Thyroid gland (tissue), 4 donors: Measurements from ENCODE around the gene GLT1D1. TPM values are rescaled to one million over a fixed set of nuclear protein-coding genes. Genes with fewer than 3 reads are reported as not detected.
A peak's percentile ranks its signal among the peaks of the same experiment; 100 is the strongest.

Experiments used
- DNase-seq, 2 donors: peaks; one replicate each; pipeline ENCODE4 v3.0.0-alpha.2; 2019
- H3K27ac ChIP-seq, 3 donors: fragments of 200-600 bp; sonication (generic); 1 replicate in 2 of 3; 2 replicates in 1 of 3; pipeline ENCODE4 v1.5.1; 2016 to 2019; ENCODE audit warnings: mild to moderate bottlenecking in 1 of 3, moderate library complexity in 1 of 3
- H3K27me3 ChIP-seq: fragments of 200-600 bp; sonication (generic); one replicate; pipeline ENCODE4 v1.5.1; 2019
- H3K36me3 ChIP-seq, 2 donors: fragments of 200-600 bp; sonication (generic); one replicate each; pipeline ENCODE4 v1.5.1; 2016 to 2019
- H3K4me1 ChIP-seq, 2 donors: fragments of 200-600 bp; sonication (generic); one replicate each; pipeline ENCODE4 v1.5.1; 2017 to 2019
- H3K4me3 ChIP-seq, 3 donors: fragments of 200-600 bp; sonication (generic); replicated peaks in 1 of 3; 1 replicate in 2 of 3; 2 replicates in 1 of 3; pipeline ENCODE4 v1.5.1; 2016; ENCODE audit warnings: mild to moderate bottlenecking in 1 of 3
- H3K9me3 ChIP-seq: fragments of 200-600 bp; sonication (generic); one replicate; pipeline ENCODE4 v1.5.1; 2017
- POLR2A ChIP-seq, 2 donors: fragments of 450-650 bp; IDR thresholded peaks; one replicate each; pipeline ENCODE4 v1.6.1; 2017; ENCODE audit warnings: antibody characterized with exemption in 2 of 2, mild to moderate bottlenecking in 2 of 2, moderate library complexity in 1 of 2
- WGBS, 2 donors: methylation state at CpG; one replicate each; pipeline ENCODE4 v1.1.5; 2017; 5-methylcytosine and 5-hydroxymethylcytosine counted together
- intact Hi-C: fragments of 100-400 bp; cut with DNase I; formaldehyde crosslinking; loops from one replicate; pipeline ENCODE4 v1.15.1; 2023
- total RNA-seq, 4 donors: library from RNA; depleted of rRNA; stranded (reverse); fragments of >200 nt; gene quantifications; one replicate each; pipeline ENCODE4 v1.2.3, GENCODE V29; 2016
- TF ChIP-seq, protein P1 (sequence below), 6 experiments: fragments of 200-600 bp in 3 of 6; fragments of 450-650 bp in 3 of 6; sonication (generic) in 3 of 6; IDR thresholded peaks; one replicate each; pipeline ENCODE4 v1.5.1; 2016 to 2019; ENCODE audit warnings: antibody characterized with exemption in 6 of 6, mild to moderate bottlenecking in 2 of 6, inconsistent platforms in 1 of 6, moderate library complexity in 1 of 6

Gene GLT1D1
- total RNA-seq, 4 donors from 2014 or later: 0.13 to 2.6 (median 0.45) TPM

DNA sequence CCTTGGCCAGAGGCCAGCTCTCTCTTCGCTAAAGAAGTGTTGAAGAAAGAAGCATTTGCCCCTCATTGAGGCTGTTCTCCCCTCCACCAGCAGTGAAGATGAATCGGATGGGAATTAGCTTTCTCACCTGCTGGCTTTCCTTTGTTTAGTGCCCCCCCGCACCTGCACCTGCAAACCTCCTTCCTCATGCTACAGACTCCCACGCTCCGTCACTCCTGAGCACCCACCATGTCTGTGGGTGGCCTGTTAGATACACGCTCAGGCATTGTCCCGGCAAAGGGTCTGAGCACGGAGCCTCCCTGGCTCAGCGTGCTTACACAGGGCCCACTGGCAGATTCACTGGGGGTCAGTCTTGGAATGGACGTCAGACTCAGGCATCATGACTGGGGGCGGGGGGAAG, 121.6 kb downstream of the GLT1D1 start:
- Histone ChIP-seq H3K4me3 (no peak overlapping the region), H3K36me3 (no peaks in the 10 kb centered on the region), H3K27me3 (no peaks in the 10 kb centered on the region), H3K4me1 (peaks cover 0 to under 1% of the 10 kb centered on the region in 2 donors), H3K27ac (no peak overlapping the region), H3K9me3 (no peaks in the 10 kb centered on the region)
- no peak for DNase-seq
- 75 to 77% methylated on average over 11 of the region's 11 CpGs for WGBS, 2 donors
- intact Hi-C loops: no loop called here
- TF ChIP-seq, protein P1, sequence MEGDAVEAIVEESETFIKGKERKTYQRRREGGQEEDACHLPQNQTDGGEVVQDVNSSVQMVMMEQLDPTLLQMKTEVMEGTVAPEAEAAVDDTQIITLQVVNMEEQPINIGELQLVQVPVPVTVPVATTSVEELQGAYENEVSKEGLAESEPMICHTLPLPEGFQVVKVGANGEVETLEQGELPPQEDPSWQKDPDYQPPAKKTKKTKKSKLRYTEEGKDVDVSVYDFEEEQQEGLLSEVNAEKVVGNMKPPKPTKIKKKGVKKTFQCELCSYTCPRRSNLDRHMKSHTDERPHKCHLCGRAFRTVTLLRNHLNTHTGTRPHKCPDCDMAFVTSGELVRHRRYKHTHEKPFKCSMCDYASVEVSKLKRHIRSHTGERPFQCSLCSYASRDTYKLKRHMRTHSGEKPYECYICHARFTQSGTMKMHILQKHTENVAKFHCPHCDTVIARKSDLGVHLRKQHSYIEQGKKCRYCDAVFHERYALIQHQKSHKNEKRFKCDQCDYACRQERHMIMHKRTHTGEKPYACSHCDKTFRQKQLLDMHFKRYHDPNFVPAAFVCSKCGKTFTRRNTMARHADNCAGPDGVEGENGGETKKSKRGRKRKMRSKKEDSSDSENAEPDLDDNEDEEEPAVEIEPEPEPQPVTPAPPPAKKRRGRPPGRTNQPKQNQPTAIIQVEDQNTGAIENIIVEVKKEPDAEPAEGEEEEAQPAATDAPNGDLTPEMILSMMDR (IDR thresholded peaks at IDR 0.05): no peak
- no peak for TF ChIP-seq POLR2A (IDR thresholded peaks at IDR 0.05)

DNA sequence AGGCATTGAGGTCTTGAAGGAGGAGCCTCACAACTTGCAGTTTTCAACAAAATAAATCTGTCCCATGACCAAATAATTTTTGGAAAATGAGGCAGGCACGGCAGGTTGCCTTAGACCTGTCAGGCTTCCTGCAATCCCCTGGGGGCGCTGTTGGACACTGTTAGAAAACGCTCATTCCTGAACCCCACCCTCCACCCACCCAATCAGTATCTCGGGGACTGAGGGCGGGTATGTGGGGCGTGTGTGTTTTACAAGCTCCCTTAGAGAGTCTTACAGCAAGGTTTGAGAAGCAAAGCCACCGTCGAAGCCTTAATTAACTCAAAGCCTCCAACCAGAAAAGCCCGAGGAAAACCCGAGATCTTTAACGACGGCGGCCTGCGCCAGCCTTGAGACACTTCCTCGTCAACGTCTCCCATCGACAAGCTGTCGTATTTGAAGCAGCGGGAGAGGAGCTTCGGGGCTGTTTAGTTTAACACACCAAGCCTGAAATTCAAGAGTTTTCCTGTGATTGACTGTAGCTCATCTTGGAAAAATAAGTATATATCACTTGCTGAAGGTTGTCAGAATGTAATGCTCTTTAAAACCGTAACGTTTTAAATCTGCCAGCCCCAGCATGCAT, 123.0 kb downstream of the GLT1D1 start:
- H3K4me3 ChIP-seq: no peak overlapping the region
- H3K27ac ChIP-seq: no peak overlapping the region
- intact Hi-C loops: no loop called here
- peak; percentile 24 to 61 for DNase-seq
- H3K9me3 ChIP-seq: no peaks in the 10 kb centered on the region
- H3K36me3 ChIP-seq: no peaks in the 10 kb centered on the region
- 22 to 26% methylated on average over 8 to 22 of the region's 22 CpGs for WGBS, 2 donors
- H3K4me1 ChIP-seq: no peaks in the 10 kb centered on the region
- no peaks in the 10 kb centered on the region for H3K27me3 ChIP-seq
- no peak for TF ChIP-seq POLR2A (IDR thresholded peaks at IDR 0.05)
- TF ChIP-seq, protein P1 (IDR thresholded peaks at IDR 0.05): peak in 3 of 6 experiments; percentile 15 to 48 (median 39)

DNA sequence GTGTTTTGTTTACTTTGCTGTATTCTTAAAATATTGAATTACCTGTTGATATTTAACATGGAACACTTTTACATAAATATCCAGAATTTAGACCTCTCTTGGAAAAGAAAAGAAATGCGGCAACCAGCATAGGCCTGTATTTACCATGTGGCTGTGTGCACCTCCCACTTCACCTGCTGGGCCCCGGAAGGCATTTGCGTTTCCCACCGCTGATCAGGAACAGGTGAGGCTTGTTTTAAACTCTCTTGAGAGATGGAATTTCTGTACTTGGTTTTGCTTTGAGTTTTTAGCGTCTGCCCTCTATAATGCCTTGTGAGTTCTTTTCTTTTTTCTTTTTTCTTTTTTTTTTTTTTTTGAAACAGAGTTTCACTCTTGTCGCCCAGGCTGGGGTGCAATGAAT, 124.2 kb downstream of the GLT1D1 start:
- Histone ChIP-seq H3K4me3 (no peak overlapping the region), H3K36me3 (no peaks in the 10 kb centered on the region), H3K9me3 (no peaks in the 10 kb centered on the region), H3K27ac (no peak overlapping the region), H3K4me1 (no peaks in the 10 kb centered on the region), H3K27me3 (no peaks in the 10 kb centered on the region)
- intact Hi-C loops: no loop called here
- TF ChIP-seq, protein P1 (IDR thresholded peaks at IDR 0.05): no peak
- TF ChIP-seq POLR2A (IDR thresholded peaks at IDR 0.05): no peak
- WGBS, 2 donors: 68 to 79% methylated on average over 6 of the region's 6 CpGs
- DNase-seq: no peak

DNA sequence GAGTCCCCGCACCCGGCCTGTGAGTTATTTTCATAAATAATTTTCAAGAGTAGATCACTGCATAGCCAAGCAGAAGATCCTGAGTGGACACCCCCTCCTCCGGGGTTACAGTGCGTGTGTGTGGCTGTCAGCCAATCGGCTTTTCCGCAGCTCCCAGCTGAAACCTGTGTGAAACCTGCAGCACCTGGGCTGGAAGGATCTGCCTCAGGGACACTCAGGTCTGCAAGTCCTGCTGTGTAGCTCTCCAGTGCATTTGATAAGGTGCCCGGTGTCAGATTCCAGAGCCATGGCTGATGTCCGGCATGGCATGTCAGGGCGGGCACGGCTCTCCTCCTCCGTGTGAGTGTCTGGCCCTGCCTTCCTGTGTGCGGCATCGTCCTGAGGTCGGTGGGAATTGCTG, 124.8 kb downstream of the GLT1D1 start:
- 78 to 90% methylated on average over 12 of the region's 14 CpGs for WGBS, 2 donors
- H3K27ac ChIP-seq: no peak overlapping the region
- no peak overlapping the region for H3K4me3 ChIP-seq
- H3K36me3 ChIP-seq: no peaks in the 10 kb centered on the region
- no peaks in the 10 kb centered on the region for H3K4me1 ChIP-seq
- intact Hi-C loops: no loop called here
- DNase-seq: no peak
- H3K27me3 ChIP-seq: no peaks in the 10 kb centered on the region
- H3K9me3 ChIP-seq: no peaks in the 10 kb centered on the region
- TF ChIP-seq POLR2A (IDR thresholded peaks at IDR 0.05): no peak
- TF ChIP-seq, protein P1 (IDR thresholded peaks at IDR 0.05): no peak

DNA sequence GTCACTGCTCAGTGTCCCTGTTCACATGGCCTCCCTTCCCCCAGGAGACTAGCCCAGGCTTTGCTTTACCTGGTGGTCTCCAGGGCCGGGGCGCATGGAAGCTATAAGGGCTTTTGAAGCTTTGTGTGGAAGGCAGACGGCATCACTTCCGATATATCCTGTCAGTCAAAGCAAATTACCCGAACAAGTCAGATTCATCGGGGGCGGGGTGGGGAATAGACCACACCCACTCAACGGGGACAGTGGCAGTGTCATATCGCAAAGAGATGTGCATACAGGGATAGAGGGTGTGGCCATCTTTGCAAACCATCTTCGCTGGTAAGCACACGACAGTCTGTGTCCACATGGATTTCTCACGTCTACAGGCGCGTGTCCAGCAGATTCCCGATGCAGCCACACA, 127.3 kb downstream of the GLT1D1 start:
- Histone ChIP-seq H3K4me1 (no peaks in the 10 kb centered on the region), H3K36me3 (no peaks in the 10 kb centered on the region), H3K27me3 (no peaks in the 10 kb centered on the region), H3K4me3 (no peak overlapping the region), H3K27ac (no peak overlapping the region), H3K9me3 (no peaks in the 10 kb centered on the region)
- no peak for DNase-seq
- 90 to 92% methylated on average over 15 of the region's 15 CpGs for WGBS, 2 donors
- intact Hi-C loops: no loop called here
- no peak for TF ChIP-seq POLR2A (IDR thresholded peaks at IDR 0.05)
- TF ChIP-seq, protein P1 (IDR thresholded peaks at IDR 0.05): no peak
